ENCODE data around the gene COG5.

The COG5 gene

DNA sequence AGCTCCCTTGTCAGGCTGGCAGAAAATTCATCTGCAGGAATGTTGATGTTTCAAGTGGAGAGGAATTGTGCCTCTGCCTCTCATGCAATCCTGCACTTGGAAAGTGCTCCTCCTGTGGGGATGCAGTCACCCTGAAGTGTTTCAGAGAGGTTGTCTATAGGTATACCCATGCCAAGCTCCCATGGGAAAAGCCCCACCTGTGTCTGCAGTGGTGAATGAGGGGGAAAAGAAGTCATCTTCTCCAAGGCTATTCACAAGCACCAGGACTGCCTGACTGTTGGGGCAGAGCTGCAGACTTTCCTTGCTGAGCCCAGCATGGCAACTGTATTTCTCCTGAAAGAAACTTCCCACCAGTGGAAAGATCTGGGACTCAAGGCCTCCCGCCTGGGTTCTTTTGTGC, 58.4 kb downstream of the COG5 start:
- no peak for DNase-seq

GRCh38 chr7:107503687-107504086, 60.0 kb downstream of the COG5 start:
- no peak for DNase-seq

DNA sequence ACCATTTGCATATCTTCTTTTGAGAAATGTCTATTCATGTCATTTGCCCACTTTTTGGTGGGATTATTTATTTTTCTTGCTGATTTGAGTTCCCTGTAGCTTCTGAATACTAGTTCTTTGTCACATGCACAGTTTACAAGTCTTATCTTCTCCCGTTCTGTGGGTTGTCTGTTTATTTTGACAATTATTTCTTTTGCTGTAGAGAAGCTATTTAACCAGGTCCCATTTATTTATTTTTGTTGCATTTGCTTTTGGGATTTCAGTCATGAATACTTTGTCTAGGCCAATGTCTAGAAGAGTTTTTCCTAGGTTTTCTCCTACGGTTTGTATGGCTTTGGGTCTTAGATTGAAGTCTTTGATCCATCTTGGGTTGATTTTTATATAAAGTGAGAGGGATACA, 60.9 kb downstream of the COG5 start:
- no peak for DNase-seq

GRCh38 chr7:107502154-107502553, 61.6 kb downstream of the COG5 start:
- no peak for DNase-seq

DNA sequence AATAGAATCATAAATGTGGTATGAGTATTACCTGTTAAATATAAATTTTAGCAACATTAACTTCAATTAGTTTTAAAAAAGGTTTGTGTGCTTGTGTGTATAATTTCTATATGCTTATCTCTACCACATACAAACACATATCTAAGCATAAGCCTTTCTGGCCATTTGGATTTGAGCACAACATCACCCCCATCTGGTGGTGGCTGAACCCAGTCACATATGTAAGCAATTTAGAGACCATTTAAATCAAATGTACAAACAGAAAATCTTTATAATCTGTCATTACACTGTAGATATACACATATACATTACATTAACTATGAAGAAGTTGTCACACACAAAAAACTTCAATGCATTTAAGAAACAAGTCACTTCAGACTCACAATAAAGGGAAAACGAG, 62.1 kb downstream of the COG5 start:
- DNase-seq: peak; percentile 34 to 39

DNA sequence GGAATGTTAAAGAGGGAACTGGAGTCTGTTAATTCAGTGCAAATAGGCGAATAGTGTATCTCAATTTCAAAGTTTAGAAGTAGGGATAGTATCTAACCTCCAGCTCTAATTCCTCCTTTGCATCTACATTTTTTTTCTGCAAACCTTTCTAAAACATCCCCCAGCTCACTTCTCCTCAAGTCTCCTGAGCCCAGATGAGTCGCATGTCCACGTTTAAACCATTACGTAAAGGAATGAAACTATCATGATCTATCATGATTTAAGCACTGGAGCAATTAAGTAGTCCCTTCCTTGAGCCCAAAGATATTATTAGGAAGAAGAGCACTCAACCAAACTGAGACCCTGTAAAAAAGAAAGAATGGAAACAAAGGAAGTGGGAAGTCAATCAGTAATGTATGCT, 64.0 kb downstream of the COG5 start:
- no peak for DNase-seq

- no peak for DNase-seq
Observed at GRCh38 chr7:107495516-107495915, 68.2 kb downstream of the COG5 start.

DNA sequence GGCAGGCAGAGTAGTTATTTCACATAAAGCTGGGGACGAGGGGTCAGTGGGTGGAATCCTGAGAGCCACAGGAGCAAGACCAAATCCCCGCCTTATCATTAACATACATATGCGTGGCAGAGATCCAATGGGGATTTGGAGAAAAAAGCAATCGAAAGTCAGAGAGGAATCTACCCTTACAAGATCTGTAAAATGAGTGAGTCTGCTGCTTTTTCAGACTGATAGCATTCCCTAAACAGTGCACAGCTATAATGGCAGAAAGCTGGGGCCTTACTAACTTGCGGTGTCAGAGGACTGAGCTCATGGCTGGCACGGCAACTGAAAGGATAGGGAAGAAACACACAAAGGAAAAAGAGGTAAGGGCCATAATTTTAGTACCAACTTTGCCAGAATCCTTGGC, 68.8 kb downstream of the COG5 start:
- no peak for DNase-seq

DNA sequence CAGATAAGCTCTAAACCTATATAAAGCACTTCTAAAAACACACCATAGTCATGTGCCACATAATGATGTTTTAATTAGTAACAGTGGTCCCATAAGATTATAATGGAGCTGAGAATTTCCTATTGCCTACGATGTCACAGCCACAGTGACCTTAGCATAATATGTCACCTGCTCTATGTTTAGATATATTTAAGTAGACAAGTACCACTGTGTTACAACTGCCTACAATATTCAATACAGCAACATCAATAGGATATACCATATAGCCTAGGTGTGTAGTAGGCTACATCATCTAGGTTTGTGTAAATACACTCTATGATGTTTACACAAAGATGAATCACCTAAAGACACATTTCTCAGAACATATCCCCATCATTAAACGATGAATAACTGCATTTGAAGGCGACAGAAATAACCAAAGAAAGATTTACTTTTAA, 69.4 kb downstream of the COG5 start:
- no peak for DNase-seq

GRCh38 chr7:107492875-107493274, 70.8 kb downstream of the COG5 start:
- DNase-seq: no peak

GRCh38 chr7:107486041-107486440, 77.7 kb downstream of the COG5 start:
- DNase-seq: no peak

DNA sequence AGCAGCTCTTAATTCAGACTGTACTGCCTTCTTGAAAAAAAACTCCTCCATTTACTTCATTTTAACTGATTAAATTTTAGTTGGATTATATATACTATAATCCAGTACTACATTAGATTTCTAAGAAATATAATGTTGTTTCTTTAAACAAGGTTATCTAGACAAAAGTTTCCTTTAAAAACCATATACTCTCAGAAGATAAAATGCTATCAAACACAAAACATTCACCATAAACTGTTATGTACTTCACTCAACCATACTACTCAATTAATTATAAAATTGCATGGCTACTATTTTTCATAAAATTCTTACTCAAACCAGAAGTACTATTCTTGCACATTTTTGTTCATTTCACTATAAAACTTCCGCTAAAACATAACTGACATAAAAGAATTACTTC, 81.1 kb downstream of the COG5 start:
- no peak for DNase-seq

DNA sequence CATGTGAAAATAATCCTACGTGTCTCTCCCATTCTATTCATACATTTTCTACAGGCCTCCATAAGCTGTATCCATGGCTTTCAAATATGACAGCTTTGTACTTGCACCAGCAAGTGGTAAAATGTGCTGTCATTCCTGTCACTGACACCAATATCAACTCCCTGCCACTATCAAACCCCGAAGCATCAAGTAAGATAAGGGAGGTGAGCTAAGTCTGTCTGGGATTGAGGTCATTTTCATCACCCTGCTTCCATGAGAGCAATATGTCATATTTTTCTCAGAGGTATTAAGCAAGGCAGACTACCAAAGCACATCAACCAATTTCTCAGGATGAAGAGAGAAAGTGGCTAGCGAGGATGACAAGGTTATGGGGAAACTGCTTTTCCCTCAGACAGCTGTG, 82.8 kb downstream of the COG5 start:
- DNase-seq: no peak

DNA sequence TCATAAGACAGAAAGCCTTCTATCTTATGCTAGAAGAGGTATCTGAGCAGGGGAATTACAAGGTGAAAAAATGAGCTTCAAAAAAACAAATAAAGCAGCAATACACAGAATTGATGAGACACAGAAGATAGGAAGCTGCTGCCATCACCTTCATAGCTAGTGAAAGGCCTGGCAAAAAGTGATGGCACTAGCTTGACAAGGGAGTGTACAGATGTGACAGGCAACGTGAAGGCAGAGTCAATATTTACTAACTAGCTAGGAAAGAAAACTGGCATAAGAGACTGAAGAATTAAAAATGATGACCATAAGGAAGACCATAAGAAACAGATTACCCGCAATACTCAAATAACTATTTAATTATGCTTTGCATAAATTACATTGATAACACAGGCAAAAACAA, 84.4 kb downstream of the COG5 start:
- DNase-seq: no peak

DNA sequence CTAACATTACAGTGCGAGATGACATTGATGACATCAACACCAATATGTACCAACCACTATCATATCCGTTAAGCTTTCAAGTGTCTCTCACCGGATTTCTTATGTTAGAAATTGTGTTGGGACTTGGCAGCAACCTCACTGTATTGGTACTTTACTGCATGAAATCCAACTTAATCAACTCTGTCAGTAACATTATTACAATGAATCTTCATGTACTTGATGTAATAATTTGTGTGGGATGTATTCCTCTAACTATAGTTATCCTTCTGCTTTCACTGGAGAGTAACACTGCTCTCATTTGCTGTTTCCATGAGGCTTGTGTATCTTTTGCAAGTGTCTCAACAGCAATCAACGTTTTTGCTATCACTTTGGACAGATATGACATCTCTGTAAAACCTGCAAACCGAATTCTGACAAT, 89.6 kb downstream of the COG5 start:
- no peak for DNase-seq

GRCh38 chr7:107472116-107472515, 91.6 kb downstream of the COG5 start:
- DNase-seq: no peak

DNA sequence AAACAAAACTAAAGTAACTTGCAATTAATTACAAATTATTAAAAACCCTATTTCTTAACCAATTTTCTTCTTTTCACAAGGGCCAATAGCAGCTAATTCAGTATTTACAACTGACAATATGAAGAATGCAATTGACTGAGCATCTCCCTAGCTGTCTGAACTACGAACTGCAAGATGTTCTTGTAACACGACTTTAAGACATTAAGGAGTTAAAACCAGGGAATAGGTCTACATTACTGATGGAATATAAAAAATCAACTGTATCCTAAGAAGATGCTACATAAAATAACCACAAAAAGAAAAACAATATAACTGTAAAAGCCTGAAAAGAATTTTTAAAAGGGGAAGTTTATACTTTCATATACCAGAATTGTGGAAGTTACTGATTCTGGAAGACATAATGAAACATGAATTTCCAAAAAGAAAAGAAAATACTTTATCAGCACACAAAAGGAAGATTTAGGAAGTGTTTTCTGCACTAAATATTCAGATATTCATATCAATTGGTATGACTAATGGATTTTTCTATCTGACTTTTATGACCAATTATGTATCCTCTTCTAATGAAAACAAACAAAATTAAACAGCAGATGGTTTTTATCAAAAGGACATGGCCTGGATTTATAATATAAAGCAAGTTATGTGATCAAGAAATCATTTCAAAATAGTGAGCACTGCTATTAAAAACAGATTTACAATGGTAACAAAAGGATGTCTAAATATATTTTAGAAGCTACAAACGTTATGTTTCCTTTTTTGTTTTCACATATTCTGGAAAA, 92.2 kb downstream of the COG5 start:
- no peak for DNase-seq

GRCh38 chr7:107469929-107470328, 93.8 kb downstream of the COG5 start, which contains the start of gene GPR22:
Gene GPR22 (plus strand): TSS chr7:107470057. CDS start chr7:107474061, 4,004 bp downstream.
- DNase-seq: no peak

GRCh38 chr7:107468824-107469223, 94.9 kb downstream of the COG5 start:
- no peak for DNase-seq

DNA sequence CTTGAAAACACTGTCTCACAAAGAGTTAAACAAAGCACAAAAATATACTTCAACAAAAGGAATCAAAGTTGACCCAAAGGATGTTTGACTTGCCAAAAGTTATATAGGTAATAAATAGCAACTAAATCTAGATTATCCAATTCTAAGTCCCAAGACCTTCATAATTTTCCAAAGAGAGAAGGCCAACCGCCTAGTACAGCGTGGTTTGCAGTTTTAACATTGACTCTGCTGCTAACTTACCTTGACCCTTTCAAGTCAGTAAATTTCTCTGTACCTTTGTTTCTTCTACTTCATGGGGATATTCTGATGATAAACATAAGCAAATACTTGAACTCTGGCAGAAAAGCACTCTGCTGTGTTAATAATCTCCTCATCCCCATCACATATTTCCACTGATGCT, 95.7 kb downstream of the COG5 start:
- no peak for DNase-seq

DNA sequence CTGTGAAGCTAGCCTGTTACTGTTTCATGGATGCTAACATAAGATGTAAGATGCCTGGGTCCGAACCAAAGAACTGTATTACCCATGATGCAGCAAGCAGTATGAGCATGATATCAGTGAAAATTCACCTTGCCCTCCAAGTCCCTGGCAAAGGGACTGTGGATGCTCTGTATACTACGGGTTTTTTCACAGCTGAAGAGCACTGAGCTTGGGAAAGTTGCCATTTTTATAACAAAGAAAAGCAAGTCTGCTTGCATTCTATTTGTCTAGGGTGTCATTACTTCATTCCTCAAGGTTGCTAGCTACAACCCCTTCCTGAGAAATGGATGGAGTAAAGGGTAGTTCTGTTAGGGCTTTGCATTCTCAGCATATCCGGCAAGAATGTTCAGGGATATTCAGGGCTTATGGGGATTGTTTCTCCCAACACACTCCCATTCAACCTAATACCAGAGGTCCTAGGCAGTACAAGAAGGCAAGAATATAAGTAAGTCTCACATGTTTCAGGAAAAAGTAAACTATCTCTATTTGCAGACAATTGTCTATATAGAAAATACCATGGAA, 99.0 kb downstream of the COG5 start:
- DNase-seq: no peak

DNA sequence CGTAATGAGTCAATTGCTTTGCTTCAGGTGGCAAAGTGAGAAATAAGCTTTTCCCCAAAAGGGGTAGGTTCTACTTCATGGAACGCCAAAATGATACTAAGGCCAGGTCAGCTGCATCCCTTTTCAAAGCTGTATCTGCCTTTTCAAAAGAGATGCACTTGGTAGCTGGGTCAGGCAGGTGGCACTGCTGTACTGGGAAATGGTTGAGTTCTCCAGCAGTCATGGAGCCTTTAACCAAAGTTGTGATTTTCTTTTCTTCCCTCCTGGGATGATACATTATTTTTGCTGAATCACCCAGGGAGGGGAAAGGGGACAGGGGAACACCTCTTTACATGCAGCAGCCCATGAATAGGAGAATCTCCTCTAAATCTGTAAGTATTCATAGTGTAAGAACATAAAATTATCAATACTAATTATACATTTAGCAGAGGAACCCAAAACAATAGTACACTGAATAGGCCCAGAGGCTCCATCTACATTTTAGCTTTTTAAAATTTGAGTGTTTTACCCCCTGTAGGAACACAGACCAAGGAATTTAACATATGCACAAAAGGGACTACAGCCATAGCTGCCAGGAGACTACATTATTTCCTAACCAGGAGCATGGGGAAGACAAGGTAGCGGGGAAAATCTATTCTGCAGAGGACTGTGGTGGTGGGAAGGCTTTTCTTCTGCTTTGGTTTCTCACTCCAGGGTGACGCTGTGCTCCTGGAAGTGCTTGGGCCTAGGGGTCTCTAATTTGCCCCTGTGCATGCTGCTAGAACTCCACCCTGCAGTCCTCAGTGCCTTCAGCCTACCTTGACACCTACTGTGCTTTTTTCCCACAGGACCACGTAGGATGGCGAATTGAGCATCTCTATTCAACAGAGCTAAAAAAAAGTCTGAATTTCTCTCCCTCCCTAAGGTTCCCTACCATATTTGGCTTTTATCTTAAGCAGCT, 100.3 kb downstream of the COG5 start:
- DNase-seq: peak; percentile 23 to 40

- no peak for DNase-seq
Observed at GRCh38 chr7:107461938-107462533, 101.7 kb downstream of the COG5 start.

Measured in AML-193 (cell line).